Activated naive CD4-positive, alpha-beta T cell treated with anti-CD3 and anti-CD28 coated beads, Interleukin-2, amount 50 U/mL, for 16 hours (primary cell): ENCODE results near the gene SIMC1.
A peak's percentile ranks its signal among the peaks of the same experiment; 100 is the strongest.

ENCODE experiments used
- DNase-seq: peaks from one replicate; pipeline ENCODE4 v3.0.0-alpha.2; 2020

The SIMC1 gene

GRCh38 chr5:176365351-176366231, 127.4 kb downstream of the SIMC1 start, which contains the start of gene ARL10:
ARL10 (plus strand) TSS chr5:176365487; CDS start chr5:176365564, 77 bp downstream.
- peak; percentile 69 for DNase-seq

- DNase-seq: no peak
Measured at GRCh38 chr5:176366232-176366894, 128.1 kb downstream of the SIMC1 start.

GRCh38 chr5:176368726-176369125, 130.5 kb downstream of the SIMC1 start:
- DNase-seq: no peak

GRCh38 chr5:176369934-176370711, 131.9 kb downstream of the SIMC1 start:
- DNase-seq: no peak

GRCh38 chr5:176371621-176372539, 133.7 kb downstream of the SIMC1 start:
- no peak for DNase-seq

- no peak for DNase-seq
Measured at GRCh38 chr5:176373100-176373818, 135.0 kb downstream of the SIMC1 start.

GRCh38 chr5:176379881-176380280, 141.7 kb downstream of the SIMC1 start:
- DNase-seq: no peak

- DNase-seq: no peak
Measured at GRCh38 chr5:176381423-176381822, 143.2 kb downstream of the SIMC1 start.

- no peak for DNase-seq
Measured at GRCh38 chr5:176381979-176382378, 143.8 kb downstream of the SIMC1 start.

- no peak for DNase-seq
Measured at GRCh38 chr5:176382721-176383120, 144.5 kb downstream of the SIMC1 start.

GRCh38 chr5:176383248-176383905, 145.2 kb downstream of the SIMC1 start:
- DNase-seq: no peak

- DNase-seq: no peak
Measured at GRCh38 chr5:176383961-176384360, 145.7 kb downstream of the SIMC1 start.

- no peak for DNase-seq
Measured at GRCh38 chr5:176384366-176384930, 146.2 kb downstream of the SIMC1 start.

- DNase-seq: no peak
Measured at GRCh38 chr5:176384991-176385390, 146.8 kb downstream of the SIMC1 start.

- no peak for DNase-seq
Measured at GRCh38 chr5:176386491-176386890, 148.3 kb downstream of the SIMC1 start.

- DNase-seq: no peak
Measured at GRCh38 chr5:176387384-176387925, 149.2 kb downstream of the SIMC1 start.

- no peak for DNase-seq
Measured at GRCh38 chr5:176388003-176388443, 149.8 kb downstream of the SIMC1 start.

GRCh38 chr5:176388444-176389134, 150.4 kb downstream of the SIMC1 start, which contains the start of the genes HIGD2A and NOP16:
HIGD2A (plus strand) TSS chr5:176388751; CDS start chr5:176388820, 69 bp downstream.
NOP16 (minus strand) TSS chr5:176388598; CDS start chr5:176388539, 59 bp downstream.
- DNase-seq: peak; percentile 99
